ENCODE results near the gene ZNF154. TPM values are rescaled to one million over a fixed set of nuclear protein-coding genes. Genes with fewer than 3 reads are reported as not detected.
"Not testable (repeated sequence)": the region's sequence is repeated elsewhere in the genome, so short reads cannot be mapped to it uniquely, and the experiment has no call there.

Gene ZNF154
- total RNA-seq, 1 donor from 2014 or later = 23.2 TPM

- TF ChIP-seq CTCF (IDR thresholded peaks at IDR 0.05; ENCODE audit: unreplicated experiment) = no peak
- no peak for DNase-seq (ENCODE audit: low spot score)
- no peaks in the 10 kb centered on the region for H3K9me3 Mint-ChIP-seq (ENCODE audit: unreplicated experiment)
- H3K27me3 Mint-ChIP-seq (ENCODE audit: unreplicated experiment) = peaks cover 3% of the 10 kb centered on the region
- peaks cover 21% of the 10 kb centered on the region for H3K4me1 Mint-ChIP-seq (ENCODE audit: unreplicated experiment)
- H3K27ac Mint-ChIP-seq (ENCODE audit: unreplicated experiment) = peak overlapping the region; percentile 53
- H3K4me3 Mint-ChIP-seq (ENCODE audit: unreplicated experiment) = peak overlapping the region; percentile 98
- peaks cover 39% of the 10 kb centered on the region for H3K36me3 Mint-ChIP-seq (ENCODE audit: low read depth, unreplicated experiment)
Observed at GRCh38 chr19:57748029-57748428, 39.0 kb upstream of the ZNF154 start.

- TF ChIP-seq CTCF (IDR thresholded peaks at IDR 0.05; ENCODE audit: unreplicated experiment) = no peak
- peak overlapping the region; percentile 94 for H3K27ac Mint-ChIP-seq (ENCODE audit: unreplicated experiment)
- peaks cover 21% of the 10 kb centered on the region for H3K4me1 Mint-ChIP-seq (ENCODE audit: unreplicated experiment)
- H3K36me3 Mint-ChIP-seq (ENCODE audit: low read depth, unreplicated experiment) = peaks cover 33% of the 10 kb centered on the region
- H3K4me3 Mint-ChIP-seq (ENCODE audit: unreplicated experiment) = peak overlapping the region; percentile 98
- H3K9me3 Mint-ChIP-seq (ENCODE audit: unreplicated experiment) = no peaks in the 10 kb centered on the region
- no peak for DNase-seq (ENCODE audit: low spot score)
- peaks cover 3% of the 10 kb centered on the region for H3K27me3 Mint-ChIP-seq (ENCODE audit: unreplicated experiment)
Observed at GRCh38 chr19:57747472-57747807, 38.4 kb upstream of the ZNF154 start.

- no peaks in the 10 kb centered on the region for H3K9me3 Mint-ChIP-seq (ENCODE audit: unreplicated experiment)
- H3K36me3 Mint-ChIP-seq (ENCODE audit: low read depth, unreplicated experiment) = peaks cover 28% of the 10 kb centered on the region
- H3K27ac Mint-ChIP-seq (ENCODE audit: unreplicated experiment) = peak within 1 kb of the TSS; percentile 94
- no peak for TF ChIP-seq CTCF (IDR thresholded peaks at IDR 0.05; ENCODE audit: unreplicated experiment)
- DNase-seq (ENCODE audit: low spot score) = peak; percentile 78
- peak within 1 kb of the TSS; percentile 98 for H3K4me3 Mint-ChIP-seq (ENCODE audit: unreplicated experiment)
- peaks cover 21% of the 10 kb centered on the region for H3K4me1 Mint-ChIP-seq (ENCODE audit: unreplicated experiment)
- peaks cover 3% of the 10 kb centered on the region for H3K27me3 Mint-ChIP-seq (ENCODE audit: unreplicated experiment)
Observed at GRCh38 chr19:57746580-57747471, 37.8 kb upstream of the ZNF154 start, which contains the start of gene ZNF776. Gene ZNF776 (plus strand): TSS chr19:57746815. CDS start chr19:57747059, 244 bp downstream.

GRCh38 chr19:57738770-57739169 lies 29.8 kb upstream of the ZNF154 start:
- DNase-seq (ENCODE audit: low spot score); H3K9me3 Mint-ChIP-seq (ENCODE audit: unreplicated experiment); H3K4me3 Mint-ChIP-seq (ENCODE audit: unreplicated experiment); H3K4me1 Mint-ChIP-seq (ENCODE audit: unreplicated experiment); H3K27ac Mint-ChIP-seq (ENCODE audit: unreplicated experiment); H3K36me3 Mint-ChIP-seq (ENCODE audit: low read depth, unreplicated experiment); H3K27me3 Mint-ChIP-seq (ENCODE audit: unreplicated experiment): not testable (repeated sequence)

- TF ChIP-seq CTCF (IDR thresholded peaks at IDR 0.05; ENCODE audit: unreplicated experiment) = peak; percentile 54
- not testable (repeated sequence) for H3K4me3 Mint-ChIP-seq (ENCODE audit: unreplicated experiment); H3K36me3 Mint-ChIP-seq (ENCODE audit: low read depth, unreplicated experiment); H3K27ac Mint-ChIP-seq (ENCODE audit: unreplicated experiment); H3K4me1 Mint-ChIP-seq (ENCODE audit: unreplicated experiment); H3K27me3 Mint-ChIP-seq (ENCODE audit: unreplicated experiment); H3K9me3 Mint-ChIP-seq (ENCODE audit: unreplicated experiment)
- DNase-seq (ENCODE audit: low spot score) = peak; percentile 70
Observed at GRCh38 chr19:57738320-57738719, 29.3 kb upstream of the ZNF154 start.

Data from endothelial cell (in vitro differentiated cells).